Psoas muscle (tissue), 8 donors: ENCODE results near the gene MFN2. TPM values are rescaled to one million over a fixed set of nuclear protein-coding genes. Genes with fewer than 3 reads are reported as not detected.

Experiments
- ATAC-seq, 4 donors: fragments of 200-7000 bp; cut with Tn5 transposase; one replicate each; pipeline ENCODE4 v1.9.1; 2020; ENCODE audit warnings: moderate library complexity in 3 of 4, mild to moderate bottlenecking in 2 of 4
- DNase-seq, 2 donors: peaks; one replicate each; pipeline ENCODE4 v3.0.0-alpha.2; 2020
- H3K27ac ChIP-seq: fragments of 200-600 bp; one replicate; pipeline ENCODE4 v1.8.0; 2022
- H3K27me3 ChIP-seq, 3 donors: fragments of 200-600 bp in 1 of 3; one replicate each; pipeline versions ENCODE4 v1.6.1 to v1.8.0; 2013 to 2022; ENCODE audit warnings: low read length in 2 of 3, mild to moderate bottlenecking in 2 of 3, moderate library complexity in 1 of 3; ENCODE audit not compliant: insufficient read depth in 3 of 3
- H3K36me3 ChIP-seq, 2 donors: fragments of 200-600 bp in 1 of 2; one replicate each; pipeline versions ENCODE4 v1.6.1 to v1.8.0; 2013 to 2022; ENCODE audit warnings: low read depth in 1 of 2, mild to moderate bottlenecking in 1 of 2, moderate library complexity in 1 of 2; ENCODE audit not compliant: insufficient read depth in 1 of 2
- H3K4me1 ChIP-seq: fragments of 200-600 bp; one replicate; pipeline ENCODE4 v1.8.0; 2022
- H3K4me3 ChIP-seq: fragments of 200-600 bp; one replicate; pipeline ENCODE4 v1.8.0; 2022; ENCODE audit warnings: mild to moderate bottlenecking
- H3K9me3 ChIP-seq: fragments of 200-600 bp; one replicate; pipeline ENCODE4 v1.8.0; 2022
- WGBS, 3 donors: extraction: QIAGEN DNeasy Blood & Tissue Kit; methylation state at CpG; one replicate each; pipeline versions ENCODE4 v1.1.6 to v1.1.7; 2013; 5-methylcytosine and 5-hydroxymethylcytosine counted together
- intact Hi-C, 2 donors: fragments of 100-400 bp; cut with DNase I; formaldehyde crosslinking; loops; one replicate each; pipeline versions ENCODE4 v1.11.0 to v1.14.2; 2022
- polyA plus RNA-seq, 3 donors: library from polyadenylated mRNA; stranded (reverse); fragments of 200-250 nt; gene quantifications; one replicate each; pipeline ENCODE4 v1.2.3, GENCODE V29; 2013
- total RNA-seq, 4 donors: library from RNA; stranded (reverse); fragmentation: NEBNext Ultra II Directional in 2 of 4; extraction: Animal tissue kit (Norgen Biotek cat#: 25700) in 2 of 4; gene quantifications; one replicate each; pipeline versions ENCODE4 v1.2.1 to v1.2.4, GENCODE V29; 2021 to 2023
- TF ChIP-seq, protein P1 (sequence below): fragments of 200-600 bp; IDR thresholded peaks from one replicate; pipeline ENCODE4 v1.8.0; 2022; ENCODE audit warnings: antibody characterized with exemption
- donor health status: healthy with polysubstance abuse.
- donor health status: DM: no; HTN: no; CAD: no; lungs with moderate emphysema.
- donor health status: Bipolar disorder and iron deficiency.
- donor health status: healthy.
- donor health status: DM: yes; HTN: yes; CAD: no.
- donor health status: DM: no; HTN: no; CAD: no.
- donor health status: DM: no; HTN: no; CAD: no.
- donor health status: DM: yes; HTN: yes; CAD: no.

The MFN2 gene
- total and polyA plus RNA-seq, 7 donors, result 163 to 542 (median 245) TPM

DNA sequence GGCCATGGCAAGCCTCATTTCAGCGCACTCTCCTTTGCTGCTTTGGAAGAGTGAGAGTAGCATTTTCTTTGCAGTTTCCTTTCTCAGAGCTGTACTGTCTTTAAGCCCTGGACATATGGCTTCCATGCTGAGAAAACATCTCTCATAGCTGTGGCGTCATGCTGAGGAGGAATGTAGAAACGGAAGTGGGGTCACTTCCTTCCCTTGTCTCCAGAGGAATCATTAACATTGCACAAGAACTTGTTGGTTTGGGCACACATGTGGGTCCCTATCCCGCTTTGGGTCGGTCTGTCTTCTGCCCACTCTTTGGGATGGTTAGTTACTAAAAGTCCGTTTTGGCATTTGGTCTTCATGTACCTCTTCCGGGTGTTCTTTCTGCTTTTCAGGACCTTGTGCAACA lies 5.6 kb downstream of the MFN2 start:
- intact Hi-C loops, result no loop called here

DNA sequence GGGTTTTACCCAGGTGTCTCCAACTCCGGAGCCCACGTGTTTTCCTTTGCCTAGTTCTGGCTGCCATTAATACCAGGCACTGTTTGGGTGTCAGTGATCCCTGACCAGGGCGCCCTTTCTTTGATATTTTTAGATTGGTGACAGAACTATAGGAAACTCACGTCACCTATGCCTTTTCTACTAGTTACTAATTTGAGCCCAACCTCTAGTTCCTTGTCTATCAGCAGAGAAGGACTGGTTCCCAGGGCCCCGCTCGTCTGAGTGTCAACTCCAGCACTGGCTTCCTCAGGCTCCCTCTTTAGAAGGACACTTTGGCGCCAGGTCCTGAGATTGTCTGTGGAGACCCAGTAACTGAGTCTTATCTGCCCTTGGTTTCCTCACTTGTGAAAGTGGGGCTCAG lies 9.4 kb downstream of the MFN2 start:
- peaks cover 6 to 92% of the 10 kb centered on the region in 2 donors for H3K36me3 ChIP-seq

More for the DNA sequence above, 5.6 kb downstream of the MFN2 start:
- Histone ChIP-seq H3K27me3 (no peaks in the 10 kb centered on the region), H3K4me3 (no peak overlapping the region), H3K9me3 (no peaks in the 10 kb centered on the region), H3K36me3 (peaks cover 13 to 93% of the 10 kb centered on the region in 2 donors), H3K4me1 (peaks cover 75% of the 10 kb centered on the region), H3K27ac (peak overlapping the region; percentile 97)
- TF ChIP-seq, protein P1, sequence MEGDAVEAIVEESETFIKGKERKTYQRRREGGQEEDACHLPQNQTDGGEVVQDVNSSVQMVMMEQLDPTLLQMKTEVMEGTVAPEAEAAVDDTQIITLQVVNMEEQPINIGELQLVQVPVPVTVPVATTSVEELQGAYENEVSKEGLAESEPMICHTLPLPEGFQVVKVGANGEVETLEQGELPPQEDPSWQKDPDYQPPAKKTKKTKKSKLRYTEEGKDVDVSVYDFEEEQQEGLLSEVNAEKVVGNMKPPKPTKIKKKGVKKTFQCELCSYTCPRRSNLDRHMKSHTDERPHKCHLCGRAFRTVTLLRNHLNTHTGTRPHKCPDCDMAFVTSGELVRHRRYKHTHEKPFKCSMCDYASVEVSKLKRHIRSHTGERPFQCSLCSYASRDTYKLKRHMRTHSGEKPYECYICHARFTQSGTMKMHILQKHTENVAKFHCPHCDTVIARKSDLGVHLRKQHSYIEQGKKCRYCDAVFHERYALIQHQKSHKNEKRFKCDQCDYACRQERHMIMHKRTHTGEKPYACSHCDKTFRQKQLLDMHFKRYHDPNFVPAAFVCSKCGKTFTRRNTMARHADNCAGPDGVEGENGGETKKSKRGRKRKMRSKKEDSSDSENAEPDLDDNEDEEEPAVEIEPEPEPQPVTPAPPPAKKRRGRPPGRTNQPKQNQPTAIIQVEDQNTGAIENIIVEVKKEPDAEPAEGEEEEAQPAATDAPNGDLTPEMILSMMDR, result no peak
- DNase-seq (no peak), ATAC-seq (no peak)
- 71 to 73% (median 71%) methylated on average over 6 to 7 of the region's 7 CpGs for WGBS, 3 donors

DNA sequence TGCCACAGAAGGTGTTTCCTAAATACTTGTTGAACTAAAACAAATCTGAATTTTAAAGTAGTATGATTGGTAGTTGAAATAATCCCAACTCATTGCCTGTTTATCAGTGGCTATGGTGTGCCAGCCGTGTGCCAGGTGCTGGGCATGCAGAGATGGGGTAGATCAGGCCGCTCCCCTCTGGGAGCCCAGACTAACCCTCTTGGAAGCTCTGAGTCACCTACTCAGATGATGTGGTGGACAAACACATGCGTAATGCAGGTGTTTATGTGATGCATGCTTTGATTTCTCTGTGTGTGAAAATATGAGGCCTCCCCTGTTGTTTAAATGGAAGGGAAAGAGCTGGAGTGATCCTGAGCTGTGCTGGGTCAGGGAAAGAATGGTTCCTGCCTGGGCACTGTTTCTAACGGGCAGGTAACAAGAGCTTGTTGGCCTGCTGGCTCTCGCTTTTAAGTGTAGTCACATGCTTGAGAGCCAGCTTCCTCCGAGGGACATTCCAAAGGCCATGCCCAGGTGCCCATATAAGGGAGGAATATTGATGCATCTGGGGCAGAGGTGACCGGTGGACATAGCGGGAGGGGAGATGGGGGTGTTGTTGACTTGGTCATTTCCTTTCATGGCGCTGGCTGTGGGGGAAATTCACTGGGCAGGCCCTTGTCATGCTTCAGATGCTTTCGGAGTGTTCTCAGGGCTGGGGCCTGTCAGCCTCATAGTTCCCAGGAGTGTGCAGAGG lies 10.2 kb downstream of the MFN2 start:
- peaks cover 44% of the 10 kb centered on the region for H3K4me1 ChIP-seq

More for the DNA sequence above, 9.4 kb downstream of the MFN2 start:
- H3K4me3 ChIP-seq, result peak overlapping the region; percentile 5
- intact Hi-C loops, result no loop called here
- peak overlapping the region; percentile 97 for H3K27ac ChIP-seq
- no peaks in the 10 kb centered on the region for H3K9me3 ChIP-seq
- peaks cover 50% of the 10 kb centered on the region for H3K4me1 ChIP-seq
- no peaks in the 10 kb centered on the region for H3K27me3 ChIP-seq
- ATAC-seq, result peak; percentile 36 to 66 (median 58)
- DNase-seq, result no peak
- WGBS, 3 donors, result 43 to 64% (median 47%) methylated on average over 7 of the region's 7 CpGs
- TF ChIP-seq, protein P1, result no peak

DNA sequence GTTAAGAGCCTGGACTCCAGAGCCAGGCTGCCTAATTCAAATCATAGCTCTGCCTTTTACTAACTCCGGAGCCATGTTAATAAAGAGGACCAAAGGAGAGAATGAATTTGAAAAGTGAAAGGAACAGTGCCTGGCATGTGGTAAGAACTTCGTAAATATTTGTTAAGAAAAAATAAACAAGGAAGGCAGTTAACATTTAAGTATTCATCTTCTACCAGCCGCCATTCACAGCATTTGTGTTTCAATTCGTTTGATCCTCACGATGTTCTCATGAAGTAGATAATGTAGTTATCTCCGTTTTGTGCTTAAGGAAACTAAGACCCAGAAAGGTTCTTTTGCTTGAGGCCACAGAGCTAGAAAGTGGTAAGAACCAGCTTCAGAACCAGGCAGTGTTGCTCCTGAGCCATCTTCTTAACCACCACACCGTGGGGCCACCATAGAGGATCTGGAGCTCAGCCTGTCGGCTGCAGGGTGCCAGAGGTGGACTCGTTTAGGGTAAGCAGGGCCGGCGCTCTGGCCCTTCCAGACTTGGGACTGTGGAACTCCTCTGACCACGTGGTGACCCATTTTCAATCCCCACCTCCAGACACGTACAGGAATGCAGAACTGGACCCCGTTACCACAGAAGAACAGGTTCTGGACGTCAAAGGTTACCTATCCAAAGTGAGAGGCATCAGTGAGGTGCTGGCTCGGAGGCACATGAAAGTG lies 11.9 kb downstream of the MFN2 start:
- Histone ChIP-seq H3K9me3 (no peaks in the 10 kb centered on the region), H3K36me3 (peaks cover 13 to 93% of the 10 kb centered on the region in 2 donors), H3K27ac (peak overlapping the region; percentile 97), H3K4me1 (peaks cover 29% of the 10 kb centered on the region), H3K27me3 (no peaks in the 10 kb centered on the region), H3K4me3 (no peak overlapping the region)
- no peak for DNase-seq
- no peak for ATAC-seq
- WGBS, 3 donors, result 68 to 82% (median 70%) methylated on average over 16 of the region's 16 CpGs
- intact Hi-C loops, result no loop called here
- TF ChIP-seq, protein P1, result no peak

More for the DNA sequence above, 10.2 kb downstream of the MFN2 start:
- Histone ChIP-seq H3K36me3 (peaks cover 3 to 92% of the 10 kb centered on the region in 2 donors), H3K27ac (peak overlapping the region; percentile 97), H3K4me3 (peak overlapping the region; percentile 5), H3K27me3 (no peaks in the 10 kb centered on the region), H3K9me3 (no peaks in the 10 kb centered on the region)
- DNase-seq, result peak; percentile 61 to 85
- ATAC-seq, result peak; percentile 86 to 88 (median 88)
- TF ChIP-seq, protein P1, result no peak
- intact Hi-C loops, result no loop called here
- WGBS, 3 donors, result 35 to 40% (median 36%) methylated on average over 10 of the region's 10 CpGs
